Measurements from ENCODE around the gene CCDC9B.
A peak's percentile ranks its signal among the peaks of the same experiment; 100 is the strongest.

The CCDC9B gene

GRCh38 chr15:40365016-40365415 is 24.3 kb upstream of the CCDC9B start:
- DNase-seq = no peak

- no peak for DNase-seq
Observed at GRCh38 chr15:40364251-40364650, 23.5 kb upstream of the CCDC9B start.

GRCh38 chr15:40363611-40364010 is 22.9 kb upstream of the CCDC9B start:
- DNase-seq = no peak

GRCh38 chr15:40361640-40362039 is 20.9 kb upstream of the CCDC9B start:
- no peak for DNase-seq

- no peak for DNase-seq
Observed at GRCh38 chr15:40360015-40360414, 19.3 kb upstream of the CCDC9B start.

GRCh38 chr15:40358471-40359353 is 18.0 kb upstream of the CCDC9B start:
- peak; percentile 26 for DNase-seq

- peak; percentile 31 for DNase-seq
Observed at GRCh38 chr15:40357723-40358470, 17.2 kb upstream of the CCDC9B start, which contains the start of gene DISP2. Gene DISP2 (plus strand): TSS chr15:40358219. CDS start chr15:40358322, 103 bp downstream.

GRCh38 chr15:40357246-40357645 is 16.5 kb upstream of the CCDC9B start:
- DNase-seq = no peak

- DNase-seq = no peak
Observed at GRCh38 chr15:40355976-40356585, 15.3 kb upstream of the CCDC9B start.

- peak; percentile 92 for DNase-seq
Observed at GRCh38 chr15:40354408-40355171, 13.9 kb upstream of the CCDC9B start.

GRCh38 chr15:40353697-40354096 is 13.0 kb upstream of the CCDC9B start:
- peak; percentile 57 for DNase-seq

GRCh38 chr15:40352281-40352901 is 11.7 kb upstream of the CCDC9B start:
- no peak for DNase-seq

- no peak for DNase-seq
Observed at GRCh38 chr15:40349163-40349562, 8.4 kb upstream of the CCDC9B start.

GRCh38 chr15:40348474-40348870 is 7.7 kb upstream of the CCDC9B start:
- no peak for DNase-seq

- no peak for DNase-seq
Observed at GRCh38 chr15:40347559-40348473, 7.1 kb upstream of the CCDC9B start.

GRCh38 chr15:40346579-40347558 is 6.1 kb upstream of the CCDC9B start:
- no peak for DNase-seq

GRCh38 chr15:40345867-40346578 is 5.3 kb upstream of the CCDC9B start:
- DNase-seq = no peak

- DNase-seq = no peak
Observed at GRCh38 chr15:40345225-40345866, 4.6 kb upstream of the CCDC9B start.
